Epidermal melanocyte (primary cell): ENCODE results near the gene EPHA3.

ENCODE experiments used
- DNase-seq: peaks from one replicate; pipeline ENCODE4 v3.0.0; 2011; ENCODE audit warnings: low spot score; ENCODE audit not compliant: insufficient read length

EPHA3 gene

GRCh38 chr3:89360156-89360555 lies 252.7 kb downstream of the EPHA3 start:
- no peak for DNase-seq

- no peak for DNase-seq
Measured at GRCh38 chr3:89362496-89362895, 255.1 kb downstream of the EPHA3 start.

GRCh38 chr3:89363171-89363570 lies 255.8 kb downstream of the EPHA3 start:
- no peak for DNase-seq

- no peak for DNase-seq
Measured at GRCh38 chr3:89364314-89364713, 256.9 kb downstream of the EPHA3 start.

GRCh38 chr3:89367166-89367565 lies 259.7 kb downstream of the EPHA3 start:
- DNase-seq: no peak

GRCh38 chr3:89368846-89369245 lies 261.4 kb downstream of the EPHA3 start:
- no peak for DNase-seq

GRCh38 chr3:89372456-89372855 lies 265.0 kb downstream of the EPHA3 start:
- DNase-seq: peak; percentile 23

- no peak for DNase-seq
Measured at GRCh38 chr3:89373434-89373833, 266.0 kb downstream of the EPHA3 start.

- no peak for DNase-seq
Measured at GRCh38 chr3:89375451-89375850, 268.0 kb downstream of the EPHA3 start.

GRCh38 chr3:89380016-89380415 lies 272.6 kb downstream of the EPHA3 start:
- DNase-seq: no peak

GRCh38 chr3:89392991-89393390 lies 285.6 kb downstream of the EPHA3 start:
- no peak for DNase-seq

- no peak for DNase-seq
Measured at GRCh38 chr3:89395456-89395855, 288.0 kb downstream of the EPHA3 start.

- DNase-seq: no peak
Measured at GRCh38 chr3:89395996-89396395, 288.6 kb downstream of the EPHA3 start.

- no peak for DNase-seq
Measured at GRCh38 chr3:89402051-89402450, 294.6 kb downstream of the EPHA3 start.

GRCh38 chr3:89405176-89405575 lies 297.8 kb downstream of the EPHA3 start:
- DNase-seq: no peak

GRCh38 chr3:89405593-89405992 lies 298.2 kb downstream of the EPHA3 start:
- no peak for DNase-seq

- no peak for DNase-seq
Measured at GRCh38 chr3:89411201-89411600, 303.8 kb downstream of the EPHA3 start.

- DNase-seq: no peak
Measured at GRCh38 chr3:89414270-89414669, 306.8 kb downstream of the EPHA3 start.

- DNase-seq: no peak
Measured at GRCh38 chr3:89419647-89420241, 312.3 kb downstream of the EPHA3 start.

GRCh38 chr3:89426060-89426459 lies 318.6 kb downstream of the EPHA3 start:
- no peak for DNase-seq

- no peak for DNase-seq
Measured at GRCh38 chr3:89434621-89435380, 327.4 kb downstream of the EPHA3 start.

- no peak for DNase-seq
Measured at GRCh38 chr3:89436846-89437245, 329.4 kb downstream of the EPHA3 start.

- DNase-seq: no peak
Measured at GRCh38 chr3:89440386-89440785, 333.0 kb downstream of the EPHA3 start.
